ENCODE data around the gene TAF7L. TPM values are rescaled to one million over a fixed set of nuclear protein-coding genes. Genes with fewer than 3 reads are reported as not detected.
A peak's percentile ranks its signal among the peaks of the same experiment; 100 is the strongest.
"Not testable (repeated sequence)": the region's sequence is repeated elsewhere in the genome, so short reads cannot be mapped to it uniquely, and the experiment has no call there.

TAF7L gene
- 0.09 TPM for total RNA-seq
- under 1 TPM; 0.14 to 0.30 (median 0.18) TPM for polyA plus RNA-seq (ENCODE audit: insufficient read depth in 1 of 8, insufficient read length in 8 of 8, low replicate concordance in 1 of 8)
- long read RNA-seq, donor 1: 0 reads
- long read RNA-seq, donor 2: 0 reads
- long read RNA-seq, donor 3: 0 reads
- long read RNA-seq, donor 4: 0 reads
- long read RNA-seq, donor 5: 0 reads
- long read RNA-seq, donor 6: 0 reads
- long read RNA-seq, donor 7: 0 reads
- long read RNA-seq, donor 8: 0 reads
- long read RNA-seq, donor 9: 0 reads
- long read RNA-seq, donor 10: 0 reads
- long read RNA-seq, donor 11: 0 reads

DNA sequence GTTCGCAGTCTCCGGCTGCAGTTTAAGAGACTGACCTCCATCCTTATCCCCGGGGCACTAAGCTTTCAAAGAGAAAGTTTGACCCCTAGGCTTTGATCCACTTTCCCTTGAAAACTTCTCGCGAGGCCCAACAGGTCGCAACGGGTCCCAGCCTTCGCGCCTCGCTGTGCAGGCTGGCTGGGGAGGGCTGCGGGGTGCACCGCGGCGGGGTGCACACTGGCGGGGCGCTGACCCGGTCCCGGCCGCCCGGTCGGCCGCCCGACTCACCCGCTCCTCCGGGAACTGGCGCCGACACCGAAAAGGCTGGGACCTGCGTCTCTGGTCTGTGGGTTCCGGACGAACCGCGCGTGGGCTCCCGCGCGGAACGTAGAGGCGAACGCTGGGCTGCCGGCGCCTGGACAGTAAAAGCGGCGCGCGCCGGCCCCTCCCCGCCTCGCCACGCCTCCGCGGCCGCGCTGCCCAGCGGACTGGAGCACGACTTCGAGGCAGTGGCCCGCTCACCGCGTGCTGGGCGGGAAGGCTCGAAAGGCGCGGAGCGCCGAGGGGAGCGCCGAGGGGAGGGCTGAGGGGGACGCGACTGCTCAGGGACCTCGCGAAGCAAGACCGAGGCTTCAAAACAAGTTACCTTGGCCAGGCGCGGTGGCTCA, at the start of gene TAF7L:
Gene TAF7L, minus strand, starts transcription at position 378 of the 647 bp plus-strand sequence. CDS start 3,791 bp downstream, outside the sequence.
- DNase-seq: peak; percentile 10
- WGBS (ENCODE audit: insufficient coverage): 45% methylated on average over 75 of the region's 75 CpGs
- H3K9me3 ChIP-seq (replicated peaks; ENCODE audit: control insufficient read depth, low read depth, low read length): no peaks in the 10 kb centered on the region
- H3K36me3 ChIP-seq (ENCODE audit: control insufficient read depth, insufficient read depth, low read length): no peaks in the 10 kb centered on the region
- H3K27ac ChIP-seq (ENCODE audit: low read length): no peak within 1 kb of the TSS
- H3K27me3 ChIP-seq (ENCODE audit: control insufficient read depth, insufficient read depth, low read length): peaks cover 17% of the 10 kb centered on the region
- no peak within 1 kb of the TSS for H3K4me3 ChIP-seq (ENCODE audit: low read length)
- H3K4me1 ChIP-seq (ENCODE audit: control insufficient read depth, insufficient read depth, low read length): no peaks in the 10 kb centered on the region

- no peak overlapping the region for H3K4me3 ChIP-seq (ENCODE audit: low read length)
- H3K4me1 ChIP-seq (ENCODE audit: control insufficient read depth, insufficient read depth, low read length): no peaks in the 10 kb centered on the region
- no peak for DNase-seq
- no peaks in the 10 kb centered on the region for H3K36me3 ChIP-seq (ENCODE audit: control insufficient read depth, insufficient read depth, low read length)
- H3K27me3 ChIP-seq (ENCODE audit: control insufficient read depth, insufficient read depth, low read length): no peaks in the 10 kb centered on the region
- no peak overlapping the region for H3K27ac ChIP-seq (ENCODE audit: low read length)
- 95% methylated on average over 4 of the region's 4 CpGs for WGBS (ENCODE audit: insufficient coverage)
- H3K9me3 ChIP-seq (replicated peaks; ENCODE audit: control insufficient read depth, low read depth, low read length): peaks cover 2% of the 10 kb centered on the region
Measured at GRCh38 chrX:101337776-101338271, 46.7 kb upstream of the TAF7L start.

GRCh38 chrX:101334310-101334709, 43.2 kb upstream of the TAF7L start:
- not testable (repeated sequence) for H3K4me1 ChIP-seq (ENCODE audit: control insufficient read depth, insufficient read depth, low read length); H3K4me3 ChIP-seq (ENCODE audit: low read length); DNase-seq; H3K9me3 ChIP-seq (replicated peaks; ENCODE audit: control insufficient read depth, low read depth, low read length); H3K27ac ChIP-seq (ENCODE audit: low read length); H3K36me3 ChIP-seq (ENCODE audit: control insufficient read depth, insufficient read depth, low read length); H3K27me3 ChIP-seq (ENCODE audit: control insufficient read depth, insufficient read depth, low read length)
- WGBS (ENCODE audit: insufficient coverage): no CpG with 5 or more reads among the region's 7 CpGs

DNA sequence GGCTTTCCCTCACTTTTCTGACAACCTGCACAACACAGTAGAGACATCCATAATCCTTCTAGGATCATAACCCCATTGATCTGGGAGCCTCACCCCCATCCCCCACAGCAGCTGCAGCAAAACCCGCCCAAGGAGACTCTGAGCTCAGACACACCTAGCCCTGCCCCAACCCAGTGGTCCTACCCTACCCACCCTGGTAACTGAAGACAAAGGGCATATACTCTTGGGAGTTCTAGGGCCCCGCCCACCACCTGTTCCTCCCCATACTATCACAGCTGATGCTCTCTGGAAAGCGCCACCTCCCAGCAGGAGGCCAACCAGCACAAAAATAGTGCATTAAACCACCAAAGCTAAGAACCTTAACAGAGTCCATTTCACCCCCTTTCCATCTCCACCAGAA, 35.5 kb upstream of the TAF7L start:
- not testable (repeated sequence) for H3K27ac ChIP-seq (ENCODE audit: low read length); DNase-seq; H3K27me3 ChIP-seq (ENCODE audit: control insufficient read depth, insufficient read depth, low read length); H3K4me1 ChIP-seq (ENCODE audit: control insufficient read depth, insufficient read depth, low read length); H3K9me3 ChIP-seq (replicated peaks; ENCODE audit: control insufficient read depth, low read depth, low read length); H3K36me3 ChIP-seq (ENCODE audit: control insufficient read depth, insufficient read depth, low read length); H3K4me3 ChIP-seq (ENCODE audit: low read length)
- 63% methylated on average over 3 of the region's 3 CpGs for WGBS (ENCODE audit: insufficient coverage)

DNA sequence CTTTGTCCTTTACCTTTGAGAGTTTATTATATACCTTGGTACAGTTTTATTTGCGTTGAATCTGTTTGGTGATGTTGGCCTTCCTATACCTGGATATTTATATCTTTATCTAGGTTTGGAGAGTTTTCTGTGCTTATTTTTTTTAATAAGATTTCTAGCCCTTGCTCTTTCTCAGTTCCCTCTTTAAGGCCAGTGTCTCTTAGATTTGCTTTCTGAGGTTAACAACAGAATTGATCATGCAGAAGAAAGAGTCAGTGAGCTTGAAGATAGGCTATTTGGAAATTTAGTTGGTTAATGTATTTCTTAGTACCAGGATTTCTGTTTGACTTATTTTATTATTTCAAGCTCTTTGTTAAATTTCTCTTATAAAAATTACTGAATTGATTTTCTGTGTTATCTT, 12.7 kb upstream of the TAF7L start:
- Histone ChIP-seq H3K4me1 (ENCODE audit: control insufficient read depth, insufficient read depth, low read length) (no peaks in the 10 kb centered on the region), H3K36me3 (ENCODE audit: control insufficient read depth, insufficient read depth, low read length) (no peaks in the 10 kb centered on the region), H3K27ac (ENCODE audit: low read length) (no peak overlapping the region), H3K27me3 (ENCODE audit: control insufficient read depth, insufficient read depth, low read length) (peaks cover 4% of the 10 kb centered on the region), H3K4me3 (ENCODE audit: low read length) (no peak overlapping the region), H3K9me3 (replicated peaks; ENCODE audit: control insufficient read depth, low read depth, low read length) (no peaks in the 10 kb centered on the region)
- no peak for DNase-seq
- no CpG with 5 or more reads among the region's 1 CpG for WGBS (ENCODE audit: insufficient coverage)

DNA sequence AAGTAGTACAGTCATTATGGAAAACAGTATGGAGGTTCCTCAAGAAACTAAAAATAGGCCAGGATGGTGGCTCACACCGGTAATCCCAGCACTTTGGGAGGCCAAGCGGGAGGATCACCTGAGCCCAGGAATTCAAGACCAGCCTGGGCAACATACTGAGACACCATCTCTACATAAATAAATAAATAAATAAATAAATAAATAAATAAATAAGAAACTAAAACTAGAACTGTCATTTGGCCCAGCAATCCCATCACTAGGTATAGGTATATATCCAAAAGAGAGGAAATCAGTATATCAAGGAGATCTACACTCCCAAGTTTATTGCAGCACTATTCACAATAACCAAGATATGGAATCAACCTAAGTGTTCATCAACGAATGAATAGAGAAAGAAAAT, 4.5 kb upstream of the TAF7L start:
- not testable (repeated sequence) for H3K9me3 ChIP-seq (replicated peaks; ENCODE audit: control insufficient read depth, low read depth, low read length); H3K4me3 ChIP-seq (ENCODE audit: low read length); H3K27ac ChIP-seq (ENCODE audit: low read length); H3K36me3 ChIP-seq (ENCODE audit: control insufficient read depth, insufficient read depth, low read length); DNase-seq; H3K4me1 ChIP-seq (ENCODE audit: control insufficient read depth, insufficient read depth, low read length)
- peaks cover 17% of the 10 kb centered on the region for H3K27me3 ChIP-seq (ENCODE audit: control insufficient read depth, insufficient read depth, low read length)
- WGBS (ENCODE audit: insufficient coverage): no CpG with 5 or more reads among the region's 3 CpGs

DNA sequence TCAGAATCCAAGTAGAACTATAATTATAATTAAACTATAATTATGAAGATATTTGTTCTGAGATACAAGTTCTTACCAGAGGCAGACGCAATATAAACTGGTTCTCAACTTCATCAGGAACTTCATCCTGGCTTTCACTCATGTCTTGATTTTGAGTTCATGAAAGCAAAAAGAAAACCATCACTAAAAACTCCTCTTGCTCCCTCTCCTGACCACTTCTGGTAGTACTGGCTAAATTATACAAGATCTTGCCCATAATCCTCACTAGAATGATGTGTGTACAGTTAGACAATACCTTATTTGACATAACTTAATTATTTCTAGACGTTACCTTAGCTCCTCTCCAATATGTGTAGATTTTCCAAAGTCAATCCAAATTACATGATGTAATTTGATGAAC, 3.7 kb downstream of the TAF7L start:
- no CpG with 5 or more reads among the region's 2 CpGs for WGBS (ENCODE audit: insufficient coverage)
- no peak overlapping the region for H3K27ac ChIP-seq (ENCODE audit: low read length)
- DNase-seq: peak; percentile 42
- peaks cover 10% of the 10 kb centered on the region for H3K27me3 ChIP-seq (ENCODE audit: control insufficient read depth, insufficient read depth, low read length)
- no peaks in the 10 kb centered on the region for H3K36me3 ChIP-seq (ENCODE audit: control insufficient read depth, insufficient read depth, low read length)
- no peaks in the 10 kb centered on the region for H3K9me3 ChIP-seq (replicated peaks; ENCODE audit: control insufficient read depth, low read depth, low read length)
- H3K4me1 ChIP-seq (ENCODE audit: control insufficient read depth, insufficient read depth, low read length): no peaks in the 10 kb centered on the region
- H3K4me3 ChIP-seq (ENCODE audit: low read length): no peak overlapping the region

- Histone ChIP-seq H3K4me1 (ENCODE audit: control insufficient read depth, insufficient read depth, low read length) (no peaks in the 10 kb centered on the region), H3K27ac (ENCODE audit: low read length) (no peak overlapping the region), H3K4me3 (ENCODE audit: low read length) (no peak overlapping the region), H3K27me3 (ENCODE audit: control insufficient read depth, insufficient read depth, low read length) (peaks cover 3% of the 10 kb centered on the region), H3K9me3 (replicated peaks; ENCODE audit: control insufficient read depth, low read depth, low read length) (no peaks in the 10 kb centered on the region), H3K36me3 (ENCODE audit: control insufficient read depth, insufficient read depth, low read length) (no peaks in the 10 kb centered on the region)
- no peak for DNase-seq
- WGBS (ENCODE audit: insufficient coverage): 47% methylated on average over 1 of the region's 2 CpGs
Measured at GRCh38 chrX:101276238-101276637, 14.9 kb downstream of the TAF7L start.

GRCh38 chrX:101274198-101274597, 16.9 kb downstream of the TAF7L start:
- Histone ChIP-seq H3K4me3 (ENCODE audit: low read length) (no peak overlapping the region), H3K9me3 (replicated peaks; ENCODE audit: control insufficient read depth, low read depth, low read length) (no peaks in the 10 kb centered on the region), H3K27me3 (ENCODE audit: control insufficient read depth, insufficient read depth, low read length) (peaks cover 3% of the 10 kb centered on the region), H3K4me1 (ENCODE audit: control insufficient read depth, insufficient read depth, low read length) (no peaks in the 10 kb centered on the region), H3K27ac (ENCODE audit: low read length) (no peak overlapping the region), H3K36me3 (ENCODE audit: control insufficient read depth, insufficient read depth, low read length) (no peaks in the 10 kb centered on the region)
- DNase-seq: no peak
- 70% methylated on average over 3 of the region's 6 CpGs for WGBS (ENCODE audit: insufficient coverage)

GRCh38 chrX:101265869-101266428, 25.2 kb downstream of the TAF7L start:
- 39% methylated on average over 3 of the region's 5 CpGs for WGBS (ENCODE audit: insufficient coverage)
- Histone ChIP-seq H3K27ac (ENCODE audit: low read length) (no peak overlapping the region), H3K4me3 (ENCODE audit: low read length) (no peak overlapping the region), H3K9me3 (replicated peaks; ENCODE audit: control insufficient read depth, low read depth, low read length) (no peaks in the 10 kb centered on the region), H3K27me3 (ENCODE audit: control insufficient read depth, insufficient read depth, low read length) (peaks cover 30% of the 10 kb centered on the region), H3K4me1 (ENCODE audit: control insufficient read depth, insufficient read depth, low read length) (no peaks in the 10 kb centered on the region), H3K36me3 (ENCODE audit: control insufficient read depth, insufficient read depth, low read length) (no peaks in the 10 kb centered on the region)
- DNase-seq: no peak

All from muscle of leg (tissue), 16 donors.